Measurements from ENCODE around the gene LRRC4C. TPM values are rescaled to one million over a fixed set of nuclear protein-coding genes. Genes with fewer than 3 reads are reported as not detected.

The LRRC4C gene
- total RNA-seq, 1 donor from 2014 or later: 14.0 TPM

DNA sequence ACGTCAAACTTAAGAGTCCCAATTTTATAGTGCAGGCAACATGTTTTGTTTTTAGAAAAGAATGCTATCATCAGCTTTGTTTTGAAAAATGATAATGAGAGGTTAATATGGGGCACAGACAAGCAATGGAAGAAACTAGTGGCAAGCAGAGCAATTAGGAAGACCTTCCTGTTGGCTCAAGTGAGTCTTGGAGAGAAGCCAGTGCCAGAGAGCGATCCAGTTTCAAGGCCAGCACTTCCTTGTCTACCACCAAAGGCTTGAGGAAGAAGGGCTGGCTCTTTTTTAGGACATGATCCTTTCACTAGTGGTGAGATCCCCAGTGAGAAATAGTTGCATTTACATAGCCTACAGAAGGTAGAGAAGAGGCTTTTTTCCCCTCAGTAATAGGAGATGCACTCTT lies 1340.7 kb downstream of the LRRC4C start:
- H3K36me3 Mint-ChIP-seq: peaks cover 18% of the 10 kb centered on the region
- H3K27me3 Mint-ChIP-seq: no peaks in the 10 kb centered on the region
- H3K27ac Mint-ChIP-seq: no peak overlapping the region
- TF ChIP-seq, protein P1, sequence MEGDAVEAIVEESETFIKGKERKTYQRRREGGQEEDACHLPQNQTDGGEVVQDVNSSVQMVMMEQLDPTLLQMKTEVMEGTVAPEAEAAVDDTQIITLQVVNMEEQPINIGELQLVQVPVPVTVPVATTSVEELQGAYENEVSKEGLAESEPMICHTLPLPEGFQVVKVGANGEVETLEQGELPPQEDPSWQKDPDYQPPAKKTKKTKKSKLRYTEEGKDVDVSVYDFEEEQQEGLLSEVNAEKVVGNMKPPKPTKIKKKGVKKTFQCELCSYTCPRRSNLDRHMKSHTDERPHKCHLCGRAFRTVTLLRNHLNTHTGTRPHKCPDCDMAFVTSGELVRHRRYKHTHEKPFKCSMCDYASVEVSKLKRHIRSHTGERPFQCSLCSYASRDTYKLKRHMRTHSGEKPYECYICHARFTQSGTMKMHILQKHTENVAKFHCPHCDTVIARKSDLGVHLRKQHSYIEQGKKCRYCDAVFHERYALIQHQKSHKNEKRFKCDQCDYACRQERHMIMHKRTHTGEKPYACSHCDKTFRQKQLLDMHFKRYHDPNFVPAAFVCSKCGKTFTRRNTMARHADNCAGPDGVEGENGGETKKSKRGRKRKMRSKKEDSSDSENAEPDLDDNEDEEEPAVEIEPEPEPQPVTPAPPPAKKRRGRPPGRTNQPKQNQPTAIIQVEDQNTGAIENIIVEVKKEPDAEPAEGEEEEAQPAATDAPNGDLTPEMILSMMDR (conservative IDR thresholded peaks at IDR 0.05): no peak
- H3K4me3 Mint-ChIP-seq: no peak overlapping the region
- no peaks in the 10 kb centered on the region for H3K4me1 Mint-ChIP-seq (ENCODE audit: unreplicated experiment)
- DNase-seq (ENCODE audit: extremely low spot score, unreplicated experiment): no peak
- H3K9me3 Mint-ChIP-seq: peaks cover 7% of the 10 kb centered on the region

DNA sequence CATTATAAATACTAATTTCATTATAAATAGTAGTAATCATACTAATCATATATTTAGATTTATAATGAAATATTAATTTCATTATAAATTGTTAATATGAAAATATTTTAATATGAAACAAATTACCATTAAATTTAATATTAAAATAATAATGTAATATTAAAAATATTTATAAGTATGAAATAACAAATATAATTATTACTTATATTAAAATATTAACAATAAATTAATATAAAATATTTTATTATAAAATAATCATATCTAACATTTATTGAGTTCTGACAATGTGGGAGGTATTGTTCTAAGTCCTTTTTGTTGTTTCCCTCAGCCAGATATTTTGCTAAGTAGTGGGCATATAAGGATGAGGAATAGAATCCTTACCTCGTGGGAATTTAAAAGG lies 1341.4 kb downstream of the LRRC4C start:
- no peak overlapping the region for H3K27ac Mint-ChIP-seq
- no peak overlapping the region for H3K4me3 Mint-ChIP-seq
- peaks cover 19% of the 10 kb centered on the region for H3K36me3 Mint-ChIP-seq
- H3K4me1 Mint-ChIP-seq (ENCODE audit: unreplicated experiment): no peaks in the 10 kb centered on the region
- TF ChIP-seq, protein P1 (conservative IDR thresholded peaks at IDR 0.05): no peak
- H3K9me3 Mint-ChIP-seq: peaks cover 8% of the 10 kb centered on the region
- DNase-seq (ENCODE audit: extremely low spot score, unreplicated experiment): no peak
- H3K27me3 Mint-ChIP-seq: no peaks in the 10 kb centered on the region

DNA sequence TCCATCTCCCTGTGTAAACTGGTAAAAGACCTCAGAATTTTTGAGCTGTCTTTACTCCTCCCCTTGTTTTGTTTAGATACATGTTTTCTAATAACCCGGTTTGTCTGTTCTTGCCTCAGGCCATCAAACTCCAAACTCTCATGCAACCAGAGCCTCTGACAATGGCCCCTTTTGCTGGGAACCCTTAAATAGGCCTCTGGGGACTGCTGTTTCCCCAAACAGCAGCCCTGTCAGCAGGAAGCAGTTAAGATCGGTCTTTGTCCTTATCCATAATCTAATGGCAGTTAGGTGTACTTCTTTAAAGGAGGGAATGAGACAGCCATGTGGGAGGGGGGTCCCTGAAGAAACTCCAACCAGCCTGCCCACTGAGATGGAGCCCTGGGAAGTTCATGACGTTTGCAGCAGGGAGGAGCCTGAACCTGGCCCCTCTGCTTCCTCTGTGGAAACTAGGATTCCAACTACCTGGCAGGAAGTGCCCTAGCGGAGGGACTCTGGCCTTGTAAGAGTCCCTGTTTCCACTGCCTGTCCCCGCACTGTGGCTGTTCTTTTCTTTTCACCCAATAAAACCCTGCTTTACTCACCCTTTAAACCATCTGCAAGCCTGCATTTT lies 1354.4 kb downstream of the LRRC4C start:
- Mint-ChIP-seq H3K4me1 (ENCODE audit: unreplicated experiment) (no peaks in the 10 kb centered on the region), H3K9me3 (peaks cover 11% of the 10 kb centered on the region), H3K4me3 (no peak overlapping the region), H3K27me3 (no peaks in the 10 kb centered on the region), H3K27ac (no peak overlapping the region), H3K36me3 (no peaks in the 10 kb centered on the region)
- TF ChIP-seq, protein P1 (conservative IDR thresholded peaks at IDR 0.05): no peak
- no peak for DNase-seq (ENCODE audit: extremely low spot score, unreplicated experiment)

DNA sequence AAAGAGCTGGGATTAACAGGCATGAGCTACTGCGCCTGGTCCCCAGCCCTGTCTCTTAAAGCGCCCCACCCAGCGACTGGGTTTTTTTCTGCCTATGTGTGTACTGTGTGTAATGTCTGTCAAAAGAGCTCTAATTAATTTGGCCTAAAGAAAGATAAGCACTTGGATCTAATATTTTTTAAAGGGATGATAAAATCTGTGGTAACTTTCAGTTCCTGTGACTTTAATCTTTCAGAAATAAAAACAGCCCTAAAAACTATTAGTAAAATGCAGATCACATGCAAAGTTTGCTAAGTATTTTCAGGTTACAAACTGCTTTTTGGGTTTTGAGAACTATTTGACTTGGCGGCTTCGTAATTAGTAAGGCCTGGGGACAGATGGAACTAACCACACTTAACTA lies 1358.7 kb downstream of the LRRC4C start:
- no peaks in the 10 kb centered on the region for H3K27me3 Mint-ChIP-seq
- H3K4me3 Mint-ChIP-seq: no peak overlapping the region
- H3K36me3 Mint-ChIP-seq: no peaks in the 10 kb centered on the region
- no peaks in the 10 kb centered on the region for H3K4me1 Mint-ChIP-seq (ENCODE audit: unreplicated experiment)
- peaks cover 7% of the 10 kb centered on the region for H3K9me3 Mint-ChIP-seq
- TF ChIP-seq, protein P1 (conservative IDR thresholded peaks at IDR 0.05): no peak
- DNase-seq (ENCODE audit: extremely low spot score, unreplicated experiment): no peak
- H3K27ac Mint-ChIP-seq: no peak overlapping the region

DNA sequence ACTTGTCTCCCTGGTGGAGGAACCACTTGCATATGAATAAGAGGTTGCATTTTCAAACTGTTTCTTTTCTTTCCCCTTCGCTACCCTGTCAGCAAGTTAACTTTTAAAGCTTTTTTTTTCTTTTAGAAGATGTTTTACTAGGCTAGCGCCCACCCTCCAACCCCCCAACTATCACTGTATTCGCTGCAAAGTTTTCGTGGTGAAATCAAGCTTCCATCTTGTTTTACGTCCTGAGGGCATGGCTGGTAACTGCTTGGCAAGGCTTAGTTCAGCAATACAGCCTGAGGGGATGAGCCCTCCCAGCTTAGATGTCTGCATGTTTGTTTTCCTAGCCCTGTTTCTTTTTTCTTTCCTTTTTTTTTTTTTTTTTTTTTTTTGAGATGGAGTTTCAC lies 1359.3 kb downstream of the LRRC4C start:
- DNase-seq (ENCODE audit: extremely low spot score, unreplicated experiment): no peak
- Mint-ChIP-seq H3K9me3 (peaks cover 4% of the 10 kb centered on the region), H3K4me3 (no peak overlapping the region), H3K4me1 (ENCODE audit: unreplicated experiment) (no peaks in the 10 kb centered on the region), H3K36me3 (no peaks in the 10 kb centered on the region), H3K27me3 (no peaks in the 10 kb centered on the region), H3K27ac (no peak overlapping the region)
- TF ChIP-seq, protein P1 (conservative IDR thresholded peaks at IDR 0.05): no peak
